Heart left ventricle (tissue), 16 donors: ENCODE measurements around the gene PHF24. TPM values are rescaled to one million over a fixed set of nuclear protein-coding genes. Genes with fewer than 3 reads are reported as not detected.
"Not testable (repeated sequence)": the region's sequence is repeated elsewhere in the genome, so short reads cannot be mapped to it uniquely, and the experiment has no call there.

Experiments
- ATAC-seq, 4 donors: fragments of 200-7000 bp; cut with Tn5 transposase; one replicate each; pipeline ENCODE4 v1.9.1; 2020 to 2022; ENCODE audit warnings: moderate library complexity in 4 of 4, mild to moderate bottlenecking in 3 of 4, moderate number of reproducible peaks in 1 of 4
- DNase-seq, 5 donors: peaks; one replicate each; pipeline ENCODE4 v3.0.0-alpha.2; 2020
- H3K27ac ChIP-seq, 12 donors: fragments of 200-600 bp; sonication (generic) in 4 of 12; one replicate each; pipeline versions ENCODE4 v1.5.0 to v1.8.0; 2016 to 2022; ENCODE audit warnings: mild to moderate bottlenecking in 2 of 12
- H3K27me3 ChIP-seq, 9 donors: fragments of 200-600 bp; sonication (generic) in 2 of 9; one replicate each; pipeline versions ENCODE4 v1.5.1 to v1.8.0; 2016 to 2022; ENCODE audit warnings: mild to moderate bottlenecking in 3 of 9
- H3K36me3 ChIP-seq, 9 donors: fragments of 200-600 bp; sonication (generic) in 2 of 9; one replicate each; pipeline versions ENCODE4 v1.5.0 to v1.8.0; 2018 to 2022; ENCODE audit warnings: mild to moderate bottlenecking in 2 of 9
- H3K4me1 ChIP-seq, 12 donors: fragments of 200-600 bp; sonication (generic) in 4 of 12; one replicate each; pipeline versions ENCODE4 v1.5.0 to v1.8.0; 2016 to 2022; ENCODE audit warnings: mild to moderate bottlenecking in 3 of 12
- H3K4me3 ChIP-seq, 12 donors: fragments of 200-600 bp; sonication (generic) in 4 of 12; one replicate each; pipeline versions ENCODE4 v1.5.0 to v1.8.0; 2017 to 2022; ENCODE audit warnings: mild to moderate bottlenecking in 9 of 12, moderate library complexity in 4 of 12
- H3K9me3 ChIP-seq, 12 donors: fragments of 200-600 bp; sonication (generic) in 4 of 12; one replicate each; pipeline versions ENCODE4 v1.5.0 to v1.8.0; 2016 to 2022; ENCODE audit warnings: mild to moderate bottlenecking in 1 of 12
- POLR2A ChIP-seq, 2 donors: fragments of 450-650 bp; IDR thresholded peaks; one replicate each; pipeline ENCODE4 v1.6.1; 2017; ENCODE audit warnings: antibody characterized with exemption in 2 of 2, mild to moderate bottlenecking in 2 of 2, moderate library complexity in 2 of 2
- WGBS, 4 donors: extraction: QIAGEN DNeasy Blood & Tissue Kit in 2 of 4; methylation state at CpG; one replicate each; pipeline versions ENCODE4 v1.1.5 to v1.1.7; 2013 to 2018; 5-methylcytosine and 5-hydroxymethylcytosine counted together
- intact Hi-C, 10 donors: fragments of 100-400 bp; cut with DNase I; formaldehyde crosslinking; loops; one replicate each; pipeline versions ENCODE4 v1.11.1 to v1.14.2; 2022
- polyA plus RNA-seq, 2 donors: library from polyadenylated mRNA; stranded (reverse); fragments of 200-250 nt; gene quantifications; one replicate each; pipeline ENCODE4 v1.2.3, GENCODE V29; 2013
- total RNA-seq, 9 donors: library from RNA; depleted of rRNA in 2 of 9; stranded (reverse); fragments of >200 nt in 2 of 9; fragmentation: NEBNext Ultra II Directional in 3 of 9; extraction: Animal tissue kit (Norgen Biotek cat#: 25700) in 3 of 9; gene quantifications; one replicate each; pipeline versions ENCODE4 v1.1.0 to v1.2.4, GENCODE V29; 2016 to 2023
- TF ChIP-seq, protein P1 (sequence below), 12 donors: fragments of 200-600 bp; sonication (generic) in 4 of 12; IDR thresholded peaks; one replicate each; pipeline versions ENCODE4 v1.5.0 to v1.8.0; 2018 to 2022; ENCODE audit warnings: antibody characterized with exemption in 12 of 12, mild to moderate bottlenecking in 5 of 12
- donor health status: ischemic (EF 13 %, LVEDD 7.1; RV severe dilation, severe dysfunction).
- donor health status: healthy with polysubstance abuse.
- donor health status: DM: no; HTN: yes; CAD: no.
- donor health status: DM: no; HTN: no; CAD: no.
- donor health status: ischemic (EF 25% LVEDD 6.9; RV normal size, moderate dysfunction).
- donor health status: ischemic (EF 25% LVEDD 5.7; RV mildly dilated, moderate dysfunction).
- donor health status: healthy.
- donor health status: DM: yes; HTN: yes; CAD: no.
- donor health status: ischemic (EF 35%, LVEDD 5.7; RV mildly dilated, moderate dysfunction).
- donor health status: nonischemic (EF 11% LVEDD 7.7; RV severe dilation, severe dysfunction).
- donor health status: DM: yes; HTN: yes; CAD: no.
- donor health status: PGD.
- donor health status: ischemic (EF 29% LVEDD 5.4; RV normal size, mild dysfunction).
- donor health status: nonischemic (EF 23%, LVEDD 6.1; RV moderate dilation, normal function).

The PHF24 gene
- total and polyA plus RNA-seq, 11 donors: 0.06 to 2.2 (median 0.24) TPM; not detected in 1

DNA sequence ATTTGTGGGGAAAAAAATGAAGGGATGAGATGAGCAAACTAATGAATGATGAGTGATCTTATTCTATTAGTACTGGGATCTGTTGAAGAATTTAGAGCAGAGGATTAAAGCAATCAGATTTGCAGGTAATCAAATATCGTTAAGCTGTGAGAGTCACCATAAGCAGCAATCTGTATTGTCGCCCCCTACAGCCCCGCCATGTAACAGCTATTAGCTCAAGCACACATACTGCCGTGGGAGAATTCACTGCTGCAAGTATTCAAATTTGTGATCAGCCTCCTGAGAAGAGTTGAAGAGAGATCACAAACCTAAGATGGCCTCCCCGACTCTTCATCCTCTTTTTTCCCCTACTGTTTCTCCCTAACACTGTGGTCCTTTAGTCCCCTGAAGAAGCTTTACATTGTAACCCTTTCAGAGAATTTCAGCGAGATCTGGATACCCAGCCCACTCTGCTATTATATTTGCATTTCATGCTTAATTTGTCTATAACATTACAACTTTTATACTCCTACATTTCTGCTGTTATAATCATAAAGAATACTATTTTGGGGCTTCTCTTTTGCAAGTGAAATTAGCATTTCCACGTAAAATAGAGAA lies 28.5 kb upstream of the PHF24 start:
- Histone ChIP-seq H3K36me3 (no peaks in the 10 kb centered on the region), H3K27me3 (peaks cover 0 to 5% (median 0%) of the 10 kb centered on the region in 9 donors), H3K9me3 (peaks cover 0 to 14% (median 7%) of the 10 kb centered on the region in 12 donors), H3K4me1 (no peaks in the 10 kb centered on the region), H3K27ac (no peak overlapping the region), H3K4me3 (no peak overlapping the region)
- ATAC-seq (no peak), DNase-seq (no peak)
- 29 to 34% (median 31%) methylated on average over 7 of the region's 7 CpGs for WGBS, 4 donors
- intact Hi-C loops: no loop called here
- TF ChIP-seq, protein P1, sequence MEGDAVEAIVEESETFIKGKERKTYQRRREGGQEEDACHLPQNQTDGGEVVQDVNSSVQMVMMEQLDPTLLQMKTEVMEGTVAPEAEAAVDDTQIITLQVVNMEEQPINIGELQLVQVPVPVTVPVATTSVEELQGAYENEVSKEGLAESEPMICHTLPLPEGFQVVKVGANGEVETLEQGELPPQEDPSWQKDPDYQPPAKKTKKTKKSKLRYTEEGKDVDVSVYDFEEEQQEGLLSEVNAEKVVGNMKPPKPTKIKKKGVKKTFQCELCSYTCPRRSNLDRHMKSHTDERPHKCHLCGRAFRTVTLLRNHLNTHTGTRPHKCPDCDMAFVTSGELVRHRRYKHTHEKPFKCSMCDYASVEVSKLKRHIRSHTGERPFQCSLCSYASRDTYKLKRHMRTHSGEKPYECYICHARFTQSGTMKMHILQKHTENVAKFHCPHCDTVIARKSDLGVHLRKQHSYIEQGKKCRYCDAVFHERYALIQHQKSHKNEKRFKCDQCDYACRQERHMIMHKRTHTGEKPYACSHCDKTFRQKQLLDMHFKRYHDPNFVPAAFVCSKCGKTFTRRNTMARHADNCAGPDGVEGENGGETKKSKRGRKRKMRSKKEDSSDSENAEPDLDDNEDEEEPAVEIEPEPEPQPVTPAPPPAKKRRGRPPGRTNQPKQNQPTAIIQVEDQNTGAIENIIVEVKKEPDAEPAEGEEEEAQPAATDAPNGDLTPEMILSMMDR (IDR thresholded peaks at IDR 0.05): peak; percentile 25 to 68 (median 51)
- no peak for TF ChIP-seq POLR2A (IDR thresholded peaks at IDR 0.05)

GRCh38 chr9:34939989-34940388 lies 18.1 kb upstream of the PHF24 start:
- H3K4me3 ChIP-seq, ATAC-seq, intact Hi-C loops, H3K36me3 ChIP-seq, H3K27ac ChIP-seq, H3K4me1 ChIP-seq, H3K27me3 ChIP-seq, DNase-seq, H3K9me3 ChIP-seq: not testable (repeated sequence)

DNA sequence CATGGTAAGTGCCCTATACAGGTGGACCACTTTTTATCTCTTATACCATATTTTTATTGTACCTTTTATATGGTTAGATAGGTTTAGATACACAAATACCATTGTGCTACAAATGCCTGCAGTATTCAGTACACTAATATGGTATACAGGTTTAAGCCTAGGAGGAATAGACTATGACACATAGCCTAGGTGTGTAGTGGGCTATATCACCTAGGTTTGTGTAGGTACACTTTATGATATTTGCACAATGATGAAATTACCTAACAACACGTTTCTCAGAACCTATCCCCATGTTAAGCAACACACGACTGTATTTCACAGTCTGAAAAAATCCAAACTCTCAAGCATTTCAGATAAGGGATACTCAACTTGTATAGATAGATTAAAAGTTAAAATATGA lies 9.6 kb upstream of the PHF24 start:
- Histone ChIP-seq H3K27me3 (peaks cover 0 to 11% (median 0%) of the 10 kb centered on the region in 9 donors), H3K27ac (no peak overlapping the region), H3K9me3 (peaks cover 0 to 5% (median 0%) of the 10 kb centered on the region in 12 donors), H3K4me3 (no peak overlapping the region), H3K4me1 (no peaks in the 10 kb centered on the region), H3K36me3 (no peaks in the 10 kb centered on the region)
- DNase-seq (no peak), ATAC-seq (no peak)
- WGBS, 4 donors: 80 to 90% (median 85%) methylated on average over 2 of the region's 2 CpGs
- intact Hi-C loops: no loop called here
- TF ChIP-seq, protein P1 (IDR thresholded peaks at IDR 0.05): no peak
- no peak for TF ChIP-seq POLR2A (IDR thresholded peaks at IDR 0.05)

DNA sequence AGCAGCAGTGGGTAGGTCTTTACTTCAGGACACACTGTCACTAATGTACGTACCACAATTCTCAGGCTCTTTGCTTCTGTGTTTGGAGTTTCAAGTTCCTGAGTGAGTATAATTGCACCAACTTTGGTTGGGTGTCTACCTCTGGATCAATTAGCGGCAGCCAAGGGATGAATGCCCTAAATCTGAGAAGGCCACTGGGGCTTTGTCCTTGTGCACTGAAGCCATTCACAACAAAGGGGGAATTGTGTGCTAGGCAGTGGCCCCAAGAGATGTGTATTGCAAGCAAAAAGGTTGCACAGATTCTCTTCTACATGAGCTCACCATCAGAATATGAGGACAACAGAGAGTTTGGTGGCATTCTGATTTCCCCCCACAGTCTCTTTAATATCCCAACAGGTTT lies 3.9 kb upstream of the PHF24 start:
- Histone ChIP-seq H3K4me1 (peaks cover 0 to 14% (median 4%) of the 10 kb centered on the region in 12 donors), H3K36me3 (no peaks in the 10 kb centered on the region), H3K27me3 (peaks cover 0 to 46% (median 18%) of the 10 kb centered on the region in 9 donors), H3K27ac (no peak overlapping the region), H3K4me3 (no peak overlapping the region), H3K9me3 (peaks cover 0 to 5% (median 0%) of the 10 kb centered on the region in 12 donors)
- TF ChIP-seq POLR2A (IDR thresholded peaks at IDR 0.05): no peak
- TF ChIP-seq, protein P1 (IDR thresholded peaks at IDR 0.05): no peak
- no peak for DNase-seq
- ATAC-seq: no peak
- intact Hi-C loops: no loop called here
- 84 to 94% (median 89%) methylated on average over 2 of the region's 2 CpGs for WGBS, 4 donors

DNA sequence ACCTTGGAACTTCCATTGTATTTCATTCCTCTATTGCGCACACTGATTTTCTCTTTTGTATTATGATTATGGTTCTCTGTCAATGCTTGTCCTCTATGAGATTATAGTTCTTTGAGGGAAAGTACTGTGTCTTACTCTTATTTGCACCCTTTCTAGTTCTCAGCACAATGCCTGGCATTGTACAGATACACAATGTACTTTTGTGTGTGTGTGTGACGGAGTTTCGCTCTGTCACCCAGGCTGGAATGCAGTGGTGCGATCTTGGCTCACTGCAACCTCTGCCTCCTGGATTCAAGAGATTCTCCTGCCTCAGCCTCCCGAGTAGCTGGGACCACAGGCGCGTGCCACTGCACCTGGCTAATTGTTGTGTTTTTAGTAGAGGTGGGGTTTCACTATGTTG lies 2.0 kb upstream of the PHF24 start:
- 90 to 96% (median 92%) methylated on average over 7 of the region's 7 CpGs for WGBS, 4 donors
- H3K9me3 ChIP-seq, H3K36me3 ChIP-seq, DNase-seq, H3K27ac ChIP-seq, ATAC-seq, intact Hi-C loops, H3K4me3 ChIP-seq: not testable (repeated sequence)
- peaks cover 0 to 14% (median 4%) of the 10 kb centered on the region in 12 donors for H3K4me1 ChIP-seq
- peaks cover 0 to 60% (median 18%) of the 10 kb centered on the region in 9 donors for H3K27me3 ChIP-seq
